ENCODE results near the gene ADAM15.

Gene ADAM15

DNA sequence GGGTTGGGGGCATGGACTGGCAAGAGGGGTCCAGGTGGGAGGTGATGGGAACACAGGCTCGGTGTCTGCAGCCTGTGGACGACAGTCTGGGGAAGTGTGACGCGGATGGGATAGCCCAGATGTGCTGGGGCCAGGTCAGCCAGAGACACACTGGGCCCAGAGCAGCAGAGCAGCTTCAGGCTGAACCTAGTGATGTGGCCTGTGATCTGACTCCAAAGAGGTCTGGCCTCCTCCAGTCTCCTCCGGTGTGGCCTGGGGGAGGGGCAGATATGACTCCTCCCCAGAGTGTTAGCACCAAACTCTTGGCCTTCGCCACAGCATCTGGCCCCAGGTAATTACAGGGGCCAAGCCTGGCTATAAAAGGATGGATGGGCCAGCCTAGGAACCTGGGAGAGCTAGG lies 41.0 kb downstream of the ADAM15 start:
- CTCF ChIA-PET, result interaction anchor here (0.7 to 6.8 kb wide), 45 partner anchors 8 to 525 kb away, joined by 3 to 184 read pairs (median 6); partner anchors contain the start of genes CHRNB2, DCST1, DCST2 and EFNA4
- POLR2A ChIA-PET, result interaction anchor here (0.5 to 1.5 kb wide), 3 partner anchors 70 to 81 kb away, joined by 4 to 7 read pairs (median 5); partner anchors contain the start of genes KRTCAP2 and TRIM46

DNA sequence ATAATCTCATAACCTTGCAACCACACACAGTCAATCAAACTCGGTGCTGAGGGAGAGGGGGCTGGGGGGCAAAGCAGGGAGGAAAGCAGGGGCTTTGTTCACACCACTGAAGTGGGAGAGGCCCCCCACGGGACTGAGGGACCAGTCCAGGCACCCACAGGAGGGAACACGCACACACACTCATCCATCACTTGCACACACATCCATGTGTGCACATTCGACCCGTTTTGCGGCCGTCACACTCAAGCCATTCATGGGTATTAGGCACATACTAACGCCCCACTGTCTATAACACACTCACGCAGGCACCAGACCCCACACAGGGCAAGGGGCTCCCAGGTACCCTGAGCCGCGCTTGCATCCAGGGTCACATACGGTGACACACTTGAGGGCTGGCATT lies 41.5 kb downstream of the ADAM15 start:
- TF ChIP-seq, protein P1, sequence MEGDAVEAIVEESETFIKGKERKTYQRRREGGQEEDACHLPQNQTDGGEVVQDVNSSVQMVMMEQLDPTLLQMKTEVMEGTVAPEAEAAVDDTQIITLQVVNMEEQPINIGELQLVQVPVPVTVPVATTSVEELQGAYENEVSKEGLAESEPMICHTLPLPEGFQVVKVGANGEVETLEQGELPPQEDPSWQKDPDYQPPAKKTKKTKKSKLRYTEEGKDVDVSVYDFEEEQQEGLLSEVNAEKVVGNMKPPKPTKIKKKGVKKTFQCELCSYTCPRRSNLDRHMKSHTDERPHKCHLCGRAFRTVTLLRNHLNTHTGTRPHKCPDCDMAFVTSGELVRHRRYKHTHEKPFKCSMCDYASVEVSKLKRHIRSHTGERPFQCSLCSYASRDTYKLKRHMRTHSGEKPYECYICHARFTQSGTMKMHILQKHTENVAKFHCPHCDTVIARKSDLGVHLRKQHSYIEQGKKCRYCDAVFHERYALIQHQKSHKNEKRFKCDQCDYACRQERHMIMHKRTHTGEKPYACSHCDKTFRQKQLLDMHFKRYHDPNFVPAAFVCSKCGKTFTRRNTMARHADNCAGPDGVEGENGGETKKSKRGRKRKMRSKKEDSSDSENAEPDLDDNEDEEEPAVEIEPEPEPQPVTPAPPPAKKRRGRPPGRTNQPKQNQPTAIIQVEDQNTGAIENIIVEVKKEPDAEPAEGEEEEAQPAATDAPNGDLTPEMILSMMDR (IDR thresholded peaks at IDR 0.05; ENCODE audit: control extremely low read depth, extremely low read depth, low read depth, missing control alignments), result no peak
- POLR2A ChIA-PET, result no interaction called here
- DNase-seq (ENCODE audit: extremely low spot score), result no peak
- CTCF ChIA-PET, result interaction anchor here (0.9 to 6.8 kb wide), 15 partner anchors 8 to 81 kb away, joined by 3 to 184 read pairs (median 8); partner anchors contain the start of genes EFNA4, KRTCAP2 and TRIM46

More for the DNA sequence above, 41.0 kb downstream of the ADAM15 start:
- no peak for DNase-seq (ENCODE audit: extremely low spot score)
- TF ChIP-seq, protein P1 (IDR thresholded peaks at IDR 0.05; ENCODE audit: control extremely low read depth, extremely low read depth, low read depth, missing control alignments), result no peak

DNA sequence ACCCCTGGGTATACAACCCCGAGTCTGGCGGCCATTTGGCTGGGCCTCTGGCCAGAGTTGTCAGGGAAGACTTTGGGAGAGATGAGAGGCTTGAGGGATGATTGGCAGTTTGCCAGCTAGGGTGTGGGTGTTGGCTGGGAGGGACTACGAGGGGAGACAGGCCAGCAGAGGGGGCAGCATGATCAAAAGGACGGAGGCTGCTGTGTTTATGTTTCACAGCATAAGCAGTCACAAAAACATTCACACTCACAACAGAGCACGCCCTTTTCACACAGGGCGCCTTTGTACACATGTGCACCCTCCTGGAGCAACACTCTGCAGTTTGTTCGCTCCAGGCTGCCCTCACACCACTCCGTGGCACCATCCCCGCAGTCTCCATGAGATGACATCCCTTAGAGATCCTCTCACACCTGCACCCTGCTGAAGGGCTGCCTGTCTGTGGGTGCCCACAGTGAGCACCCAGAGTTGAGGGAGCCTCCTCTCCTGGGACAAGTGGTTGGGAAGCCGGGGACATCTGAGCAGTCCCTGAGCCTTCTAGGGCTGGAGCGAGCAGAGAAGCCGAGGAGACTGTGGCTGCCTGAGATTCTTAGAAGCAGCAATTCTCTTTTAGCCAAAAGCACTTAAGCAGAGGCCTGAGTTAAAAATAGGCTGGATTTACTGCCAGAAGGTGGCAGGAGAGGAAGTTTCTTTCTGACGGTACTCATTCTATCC lies 43.0 kb downstream of the ADAM15 start:
- TF ChIP-seq, protein P1 (IDR thresholded peaks at IDR 0.05; ENCODE audit: control extremely low read depth, extremely low read depth, low read depth, missing control alignments), result peak; percentile 17
- no peak for DNase-seq (ENCODE audit: extremely low spot score)
- CTCF ChIA-PET, result interaction anchor here (1.2 to 6.8 kb wide), 5 partner anchors 9 to 99 kb away, joined by 4 to 184 read pairs (median 10); no protein-coding TSS in a partner anchor
- POLR2A ChIA-PET, result no interaction called here

DNA sequence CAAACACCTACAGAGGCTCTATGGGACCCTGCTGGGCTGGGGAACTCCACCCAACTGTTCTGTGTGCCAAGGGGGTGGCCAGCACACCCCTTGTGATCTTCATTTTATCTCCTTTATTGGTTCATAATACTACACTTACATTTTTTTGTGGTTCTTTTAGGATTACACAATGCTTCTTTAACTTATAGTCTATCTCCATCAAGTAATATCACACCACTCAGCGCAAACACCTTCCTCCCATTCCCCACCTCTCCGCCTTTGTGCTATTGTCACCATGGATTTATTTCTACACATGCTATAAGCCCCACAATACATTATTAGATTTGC lies 43.5 kb downstream of the ADAM15 start:
- ChIA-PET CTCF (interaction anchor here (0.9 to 4.7 kb wide), 7 partner anchors 9 to 99 kb away, joined by 3 to 29 read pairs (median 5); partner anchors contain the start of gene KRTCAP2), POLR2A (no interaction called here)

DNA sequence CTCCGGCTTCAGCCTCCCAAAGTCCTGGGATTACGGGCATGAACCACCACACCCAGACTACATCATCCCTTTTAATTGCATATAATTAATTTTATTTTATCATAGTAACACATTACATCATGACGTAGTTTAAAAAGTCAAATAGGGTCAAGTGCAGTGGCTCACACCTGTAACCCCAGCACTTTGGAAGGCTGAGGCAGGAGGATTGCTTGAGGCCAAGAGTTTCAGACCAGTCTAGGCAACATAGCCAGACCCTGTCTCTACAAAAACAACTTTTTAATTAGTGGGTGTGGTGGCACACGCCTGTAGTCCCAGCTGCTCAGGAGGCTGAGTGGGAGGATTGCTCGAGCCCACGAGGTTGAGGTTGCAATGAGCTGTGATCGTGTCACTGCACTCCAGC lies 48.2 kb downstream of the ADAM15 start:
- ChIA-PET POLR2A (no interaction called here), CTCF (interaction anchor here (0.7 to 4.7 kb wide), 4 partner anchors 14 to 76 kb away, joined by 3 to 28 read pairs (median 4); partner anchors contain the start of gene KRTCAP2)
- TF ChIP-seq, protein P1 (IDR thresholded peaks at IDR 0.05; ENCODE audit: control extremely low read depth, extremely low read depth, low read depth, missing control alignments), result no peak
- no peak for DNase-seq (ENCODE audit: extremely low spot score)

More for the DNA sequence above, 43.5 kb downstream of the ADAM15 start:
- no peak for DNase-seq (ENCODE audit: extremely low spot score)
- TF ChIP-seq, protein P1 (IDR thresholded peaks at IDR 0.05; ENCODE audit: control extremely low read depth, extremely low read depth, low read depth, missing control alignments), result no peak

GRCh38 chr1:155103325-155103724 lies 52.2 kb downstream of the ADAM15 start:
- TF ChIP-seq, protein P1 (IDR thresholded peaks at IDR 0.05; ENCODE audit: control extremely low read depth, extremely low read depth, low read depth, missing control alignments), result no peak
- CTCF ChIA-PET, result interaction anchor here (0.7 to 6.6 kb wide), 3 partner anchors 12 to 90 kb away, joined by 3 to 26 read pairs (median 6); no protein-coding TSS in a partner anchor
- POLR2A ChIA-PET, result no interaction called here
- no peak for DNase-seq (ENCODE audit: extremely low spot score)
